HUES6 (cell line): ENCODE measurements around the gene GFRAL.
"Not testable (repeated sequence)": the region's sequence is repeated elsewhere in the genome, so short reads cannot be mapped to it uniquely, and the experiment has no call there.

Experiments used
- H3K27ac ChIP-seq: 2 replicates; pipeline ENCODE4 v1.7.0; 2013; ENCODE audit warnings: low read depth, mild to moderate bottlenecking, low read length, inconsistent platforms
- H3K27me3 ChIP-seq: 2 replicates; pipeline ENCODE4 v1.6.1; 2013; ENCODE audit warnings: low read length; ENCODE audit not compliant: control insufficient read depth, insufficient read depth
- H3K36me3 ChIP-seq: 2 replicates; pipeline ENCODE4 v1.6.1; 2013; ENCODE audit warnings: low read length; ENCODE audit not compliant: control insufficient read depth, insufficient read depth
- H3K4me1 ChIP-seq: 2 replicates; pipeline ENCODE4 v1.6.1; 2013; ENCODE audit warnings: low read length; ENCODE audit not compliant: control insufficient read depth, insufficient read depth
- H3K4me3 ChIP-seq: 2 replicates; pipeline ENCODE4 v1.5.1; 2013; ENCODE audit warnings: low read depth, low read length
- H3K9ac ChIP-seq: one replicate; pipeline ENCODE4 v1.6.1; 2013; ENCODE audit warnings: mild to moderate bottlenecking, low read length
- H3K9me3 ChIP-seq: 2 replicates; pipeline ENCODE4 v1.6.1; 2013; ENCODE audit warnings: low read depth, low read length; ENCODE audit not compliant: control insufficient read depth, insufficient read depth

The GFRAL gene

DNA sequence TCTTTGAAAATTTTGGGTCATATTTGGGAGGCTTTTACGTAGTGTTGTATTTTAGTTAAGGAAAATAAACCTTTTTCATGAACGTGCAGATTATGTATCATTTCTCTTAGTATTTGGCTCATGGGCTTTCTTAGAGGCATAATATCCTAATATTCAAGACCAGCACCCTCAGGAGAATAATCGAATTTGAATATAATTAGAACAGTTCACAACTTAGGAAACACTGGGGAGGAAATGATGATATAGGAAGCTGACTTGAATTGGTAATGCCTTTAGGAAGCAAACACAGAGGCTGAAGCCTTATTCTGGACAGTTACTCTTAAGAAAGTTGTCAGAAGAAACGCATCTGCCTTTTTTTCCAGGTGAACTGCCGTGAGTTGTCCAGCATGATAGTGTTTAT is at the start of gene GFRAL:
TSS of gene GFRAL (plus strand) at position 301 of the 400 bp plus-strand sequence. CDS start at position 387, 86 bp downstream.
- Histone ChIP-seq H3K9ac (no peak within 1 kb of the TSS), H3K27me3 (no peaks in the 10 kb centered on the region), H3K27ac (no peak within 1 kb of the TSS), H3K9me3 (no peaks in the 10 kb centered on the region), H3K4me1 (no peaks in the 10 kb centered on the region), H3K36me3 (no peaks in the 10 kb centered on the region), H3K4me3 (no peak within 1 kb of the TSS)

GRCh38 chr6:55277646-55278045 is 49.6 kb upstream of the GFRAL start:
- no peaks in the 10 kb centered on the region for H3K36me3 ChIP-seq
- H3K27me3 ChIP-seq, result no peaks in the 10 kb centered on the region
- no peaks in the 10 kb centered on the region for H3K9me3 ChIP-seq
- H3K9ac ChIP-seq, result no peak overlapping the region
- H3K4me1 ChIP-seq, result peaks cover 15% of the 10 kb centered on the region
- H3K4me3 ChIP-seq, result no peak overlapping the region
- no peak overlapping the region for H3K27ac ChIP-seq

DNA sequence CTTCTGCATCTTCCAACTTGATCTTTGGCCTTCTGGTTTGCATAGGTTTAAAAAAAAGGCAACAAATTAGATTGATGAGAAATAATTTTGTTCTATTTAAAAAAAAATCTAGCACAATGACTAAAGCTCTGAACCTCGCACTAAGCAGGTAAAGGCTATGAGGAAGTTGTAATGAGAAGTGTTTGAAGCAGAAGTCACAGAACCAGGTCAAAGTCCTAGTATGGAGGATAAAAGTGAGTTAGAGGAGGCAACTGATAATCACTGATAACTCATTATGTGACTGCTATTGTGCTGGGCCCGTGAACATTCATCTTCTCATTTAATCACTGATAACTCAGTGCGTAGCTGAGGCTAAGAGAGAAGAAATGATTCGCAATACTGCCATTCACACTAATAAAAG is 46.1 kb upstream of the GFRAL start:
- Histone ChIP-seq H3K4me1 (peaks cover 15% of the 10 kb centered on the region), H3K4me3 (no peak overlapping the region), H3K9me3 (no peaks in the 10 kb centered on the region), H3K36me3 (no peaks in the 10 kb centered on the region), H3K27me3 (no peaks in the 10 kb centered on the region), H3K9ac (no peak overlapping the region), H3K27ac (no peak overlapping the region)

DNA sequence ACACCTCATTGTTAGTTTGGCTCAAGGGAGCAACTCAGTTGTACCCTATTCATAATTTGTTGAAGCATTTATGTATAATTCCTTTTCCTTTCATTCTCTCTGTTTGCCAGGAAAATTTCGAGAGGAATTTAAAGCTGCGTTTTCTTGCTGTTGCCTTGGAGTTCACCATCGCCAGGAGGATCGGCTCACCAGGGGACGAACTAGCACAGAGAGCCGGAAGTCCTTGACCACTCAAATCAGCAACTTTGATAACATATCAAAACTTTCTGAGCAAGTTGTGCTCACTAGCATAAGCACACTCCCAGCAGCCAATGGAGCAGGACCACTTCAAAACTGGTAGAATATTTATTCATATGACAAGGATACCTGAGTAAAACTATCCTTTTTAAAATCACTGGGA is 45.2 kb upstream of the GFRAL start:
- Histone ChIP-seq H3K4me3 (no peak overlapping the region), H3K9me3 (no peaks in the 10 kb centered on the region), H3K27me3 (no peaks in the 10 kb centered on the region), H3K4me1 (peaks cover 13% of the 10 kb centered on the region), H3K9ac (no peak overlapping the region), H3K36me3 (no peaks in the 10 kb centered on the region), H3K27ac (no peak overlapping the region)

DNA sequence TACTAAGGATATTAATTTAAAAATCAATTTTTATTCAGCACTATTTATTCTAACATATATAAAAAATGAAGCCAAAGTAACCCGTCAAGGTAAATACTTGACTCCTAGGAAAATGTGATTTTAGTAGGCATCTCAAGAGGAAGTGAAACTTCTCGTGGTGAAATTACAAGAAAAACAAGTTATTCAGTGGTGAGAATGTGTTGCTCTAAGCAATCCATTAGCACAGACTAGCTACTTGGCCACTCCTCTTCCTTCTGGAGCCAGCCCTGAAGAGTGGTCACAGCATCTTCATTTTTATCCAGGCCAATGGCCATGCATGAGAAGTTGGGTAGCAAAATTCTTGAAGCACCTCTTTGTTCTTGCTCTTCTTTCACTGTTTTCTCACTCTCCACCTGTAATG is 40.4 kb upstream of the GFRAL start:
- H3K9me3 ChIP-seq, result no peaks in the 10 kb centered on the region
- no peak overlapping the region for H3K9ac ChIP-seq
- no peaks in the 10 kb centered on the region for H3K27me3 ChIP-seq
- no peaks in the 10 kb centered on the region for H3K36me3 ChIP-seq
- H3K4me1 ChIP-seq, result no peaks in the 10 kb centered on the region
- no peak overlapping the region for H3K4me3 ChIP-seq
- no peak overlapping the region for H3K27ac ChIP-seq

DNA sequence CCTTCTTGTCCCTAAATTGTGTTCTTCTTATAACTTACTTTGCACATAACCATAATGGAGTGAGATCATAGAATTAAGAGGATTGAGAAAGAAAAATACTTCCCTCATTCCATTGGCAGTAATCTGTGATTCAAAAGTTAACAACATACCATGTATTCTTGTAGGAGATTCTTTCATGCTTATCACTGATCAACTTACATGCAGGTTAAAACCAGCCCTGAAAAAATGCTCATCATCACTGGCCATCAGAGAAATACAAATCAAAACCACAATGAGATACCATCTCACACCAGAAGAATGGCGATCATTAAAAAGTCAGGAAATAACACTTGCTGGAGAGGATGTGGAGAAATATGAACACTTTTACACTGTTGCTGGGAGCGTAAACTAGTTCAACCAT is 36.5 kb upstream of the GFRAL start:
- H3K27me3 ChIP-seq, result no peaks in the 10 kb centered on the region
- no peaks in the 10 kb centered on the region for H3K4me1 ChIP-seq
- H3K4me3 ChIP-seq, result no peak overlapping the region
- no peaks in the 10 kb centered on the region for H3K36me3 ChIP-seq
- no peak overlapping the region for H3K27ac ChIP-seq
- no peak overlapping the region for H3K9ac ChIP-seq
- no peaks in the 10 kb centered on the region for H3K9me3 ChIP-seq

DNA sequence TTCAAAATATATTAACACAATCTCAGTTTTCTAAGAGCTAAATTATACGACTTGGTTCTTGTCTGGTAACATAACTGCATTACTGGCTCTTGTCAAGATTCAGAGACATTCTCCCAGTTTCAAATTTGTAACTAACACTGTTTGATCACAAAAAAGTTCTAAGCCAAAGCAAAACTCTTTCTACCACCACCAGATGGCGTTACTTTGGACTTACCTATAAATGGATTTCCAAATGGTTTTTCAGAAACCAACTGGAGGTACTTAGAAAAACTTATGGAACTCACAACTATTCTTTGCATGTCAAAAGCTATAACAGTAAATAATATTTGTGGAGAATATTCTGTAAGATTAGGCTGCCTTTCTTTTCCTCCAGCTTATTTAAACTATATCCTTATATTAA is 34.2 kb upstream of the GFRAL start:
- Histone ChIP-seq H3K36me3 (no peaks in the 10 kb centered on the region), H3K4me1 (no peaks in the 10 kb centered on the region), H3K9ac (no peak overlapping the region), H3K4me3 (no peak overlapping the region), H3K27me3 (no peaks in the 10 kb centered on the region), H3K9me3 (no peaks in the 10 kb centered on the region), H3K27ac (no peak overlapping the region)

DNA sequence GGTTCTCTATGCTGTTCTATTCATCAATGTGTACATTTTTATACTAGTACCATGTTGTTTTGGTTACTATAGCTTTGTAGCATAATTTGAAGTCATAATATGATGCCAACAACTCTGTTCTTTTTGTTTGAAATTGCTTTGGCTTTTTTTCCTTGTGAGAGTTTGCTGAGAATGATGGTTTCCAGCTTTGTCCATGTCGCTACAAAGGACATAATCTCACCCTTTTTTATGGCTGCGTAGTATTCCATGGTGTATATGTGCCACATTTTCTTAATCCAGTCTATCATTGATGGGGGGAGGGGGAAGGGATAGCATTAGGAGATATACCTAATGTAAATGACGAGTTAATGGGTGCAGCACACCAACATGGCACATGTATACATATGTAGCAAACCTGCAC is 30.1 kb upstream of the GFRAL start:
- not testable (repeated sequence) for H3K27ac ChIP-seq, H3K4me1 ChIP-seq, H3K9ac ChIP-seq, H3K9me3 ChIP-seq, H3K4me3 ChIP-seq, H3K36me3 ChIP-seq, H3K27me3 ChIP-seq

DNA sequence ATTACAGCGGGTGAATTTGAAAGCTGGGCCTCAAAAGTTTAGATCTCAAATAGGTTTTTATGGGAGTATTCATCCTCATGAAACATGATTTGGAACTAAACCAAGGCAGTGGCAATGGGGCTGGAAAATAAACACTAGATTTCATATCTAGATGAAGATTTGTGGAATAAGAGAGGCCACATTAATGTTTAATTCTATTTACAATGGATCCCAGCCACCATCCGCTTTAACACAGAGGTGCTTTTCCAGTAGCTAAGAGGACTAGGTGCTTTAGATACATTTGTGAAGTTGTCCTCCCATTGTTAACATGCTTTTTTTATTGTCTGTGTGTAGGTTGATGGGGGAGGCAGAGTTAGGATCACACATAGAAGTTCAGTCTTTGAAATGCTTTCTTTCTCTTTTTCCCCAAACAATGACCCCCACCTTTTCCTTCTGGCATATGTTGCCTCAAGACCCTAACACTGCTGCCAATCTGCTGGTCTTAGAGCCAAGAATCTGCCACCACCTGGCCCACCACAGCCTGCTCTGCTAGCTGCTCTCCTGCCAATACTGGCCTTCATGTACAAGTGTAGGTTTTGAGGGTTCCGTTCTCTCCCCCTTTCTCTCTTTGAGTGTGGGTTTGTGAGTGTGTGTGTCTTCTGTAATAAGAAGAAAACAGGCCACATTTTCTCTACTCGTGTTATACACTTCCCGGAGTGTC is 27.8 kb upstream of the GFRAL start:
- Histone ChIP-seq H3K4me3 (no peak overlapping the region), H3K36me3 (no peaks in the 10 kb centered on the region), H3K9me3 (no peaks in the 10 kb centered on the region), H3K9ac (no peak overlapping the region), H3K4me1 (no peaks in the 10 kb centered on the region), H3K27ac (no peak overlapping the region), H3K27me3 (no peaks in the 10 kb centered on the region)

GRCh38 chr6:55304747-55305146 is 22.5 kb upstream of the GFRAL start:
- no peaks in the 10 kb centered on the region for H3K4me1 ChIP-seq
- H3K27me3 ChIP-seq, result no peaks in the 10 kb centered on the region
- no peak overlapping the region for H3K9ac ChIP-seq
- no peak overlapping the region for H3K27ac ChIP-seq
- no peaks in the 10 kb centered on the region for H3K9me3 ChIP-seq
- H3K4me3 ChIP-seq, result no peak overlapping the region
- no peaks in the 10 kb centered on the region for H3K36me3 ChIP-seq

GRCh38 chr6:55319961-55320695 is 7.1 kb upstream of the GFRAL start:
- Histone ChIP-seq H3K9me3 (no peaks in the 10 kb centered on the region), H3K9ac (no peak overlapping the region), H3K36me3 (no peaks in the 10 kb centered on the region), H3K4me1 (no peaks in the 10 kb centered on the region), H3K27ac (no peak overlapping the region), H3K27me3 (no peaks in the 10 kb centered on the region), H3K4me3 (no peak overlapping the region)
